Tracheal epithelial cell (primary cell): ENCODE data around the gene PI4K2B. TPM values are rescaled to one million over a fixed set of nuclear protein-coding genes. Genes with fewer than 3 reads are reported as not detected.

Experiments used
- total RNA-seq: library from RNA; depleted of rRNA; stranded (reverse); fragments of >200 nt; gene quantifications from 2 replicates; pipeline ENCODE4 v1.2.1, GENCODE V29; 2014

The PI4K2B gene
- 17.1 and 24.8 TPM in 2 replicates for total RNA-seq

GRCh38 chr4:25233737-25234389, at the start of gene PI4K2B:
TSS of gene PI4K2B (plus strand) at chr4:25234033. CDS start at chr4:25234164, 131 bp downstream.

GRCh38 chr4:25312496-25313200, 78.8 kb downstream of the PI4K2B start, which contains the start of gene ZCCHC4:
TSS of gene ZCCHC4 (plus strand) at chr4:25312774. CDS start at chr4:25312810, 36 bp downstream.

Other genes with a start within 250 kb of the PI4K2B start
- under 0.01 TPM in 1 of 2 replicates, not detected in the other for gene LGI2, start 203.1 kb upstream of the PI4K2B start, total RNA-seq
- gene SEPSECS, start 73.6 kb upstream of the PI4K2B start, total RNA-seq: 6.5 and 8.1 TPM in 2 replicates
- 10.1 and 11.9 TPM in 2 replicates for gene ZCCHC4, start 78.7 kb downstream of the PI4K2B start, total RNA-seq
- 14.7 and 17.8 TPM in 2 replicates for gene ANAPC4, start 143.2 kb downstream of the PI4K2B start, total RNA-seq